Islet of Langerhans (tissue), 1 donor: Measurements from ENCODE around the gene GPR155.
"Not testable (repeated sequence)": the region's sequence is repeated elsewhere in the genome, so short reads cannot be mapped to it uniquely, and the experiment has no call there.

Experiments
- FAIRE-seq: peaks from one replicate; lab custom pipeline; 2011; peaks lifted over from hg19 to GRCh38; lab: Jason Lieb, UNC

Gene GPR155

DNA sequence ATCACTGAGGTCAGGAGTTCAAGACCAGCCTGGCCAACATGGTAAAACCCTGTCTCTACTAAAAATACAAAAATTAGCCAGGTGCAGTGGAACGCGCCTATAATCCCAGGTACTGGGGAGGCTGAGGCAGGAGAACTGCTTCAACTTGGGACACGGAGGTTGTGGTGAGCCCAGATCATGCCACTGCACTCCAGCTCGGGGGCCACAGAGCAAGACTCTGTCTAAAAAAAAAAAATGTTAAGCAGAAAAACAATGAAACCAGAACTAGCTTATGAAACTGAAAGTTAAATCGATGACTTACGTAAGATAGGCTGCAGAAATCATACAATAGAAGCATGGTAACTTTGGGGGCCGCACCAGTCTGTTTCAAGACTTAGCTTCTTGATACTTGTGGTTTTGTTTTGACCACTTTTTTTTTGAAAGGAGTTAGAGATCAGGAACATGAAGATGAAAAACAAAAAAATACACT is 6.2 kb upstream of the GPR155 start:
- FAIRE-seq = no peak

DNA sequence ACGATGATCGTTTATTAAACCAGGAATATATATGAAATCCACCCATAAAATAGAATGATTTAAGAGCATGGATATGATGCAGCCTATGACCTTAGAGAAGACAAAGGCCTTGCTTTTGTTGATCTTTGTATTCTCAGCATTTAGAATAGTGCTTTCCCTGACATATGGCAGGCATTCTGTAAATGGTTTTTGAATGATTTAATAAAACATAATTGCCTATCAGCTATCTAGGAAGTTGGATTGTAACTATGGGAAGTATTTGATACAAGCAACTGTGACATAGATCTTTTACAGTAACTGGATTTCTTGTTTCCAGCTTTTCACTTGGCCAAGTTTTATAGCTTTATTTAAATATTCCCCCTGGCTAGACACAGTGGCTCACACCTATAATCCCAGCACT is 5.1 kb upstream of the GPR155 start:
- no peak for FAIRE-seq

DNA sequence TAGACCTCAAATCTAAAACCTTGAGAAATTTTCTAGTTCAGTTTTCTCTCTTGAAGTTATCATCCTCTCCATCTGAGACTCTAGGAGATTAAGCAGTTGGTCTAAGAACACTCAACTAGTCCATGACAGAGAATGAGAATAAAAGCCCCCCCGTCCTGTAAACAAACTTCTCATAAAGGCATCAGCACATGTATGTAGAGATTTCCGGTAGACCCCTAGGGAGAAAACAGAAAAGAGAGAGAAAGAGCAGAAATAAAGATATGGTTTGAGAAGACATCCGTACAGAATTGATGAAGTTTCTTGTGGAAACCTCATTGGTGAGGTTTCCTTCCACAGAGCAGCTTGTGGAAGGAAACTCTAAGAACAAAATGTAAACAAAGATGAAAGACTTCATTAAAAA is 3.2 kb upstream of the GPR155 start:
- no peak for FAIRE-seq

DNA sequence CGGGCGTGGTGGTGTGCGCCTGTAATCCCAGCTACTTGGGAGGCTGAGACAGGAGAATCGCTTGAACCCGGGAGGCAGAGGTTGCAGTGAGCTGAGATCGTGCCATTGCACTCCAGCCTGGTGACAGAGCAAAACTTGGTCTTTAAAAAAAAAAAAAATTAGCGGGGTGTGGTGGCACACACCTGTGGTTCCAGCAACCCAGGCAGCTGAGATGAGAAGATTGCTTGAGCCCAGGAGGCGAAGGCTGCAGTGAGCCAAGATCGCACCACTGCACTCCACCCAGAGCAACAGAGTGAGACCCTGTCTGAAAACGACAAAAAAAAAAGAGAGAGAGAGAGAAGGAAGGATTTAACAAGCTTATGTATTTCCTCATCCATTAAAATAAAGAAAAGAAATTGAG is 2.7 kb upstream of the GPR155 start:
- not testable (repeated sequence) for FAIRE-seq

DNA sequence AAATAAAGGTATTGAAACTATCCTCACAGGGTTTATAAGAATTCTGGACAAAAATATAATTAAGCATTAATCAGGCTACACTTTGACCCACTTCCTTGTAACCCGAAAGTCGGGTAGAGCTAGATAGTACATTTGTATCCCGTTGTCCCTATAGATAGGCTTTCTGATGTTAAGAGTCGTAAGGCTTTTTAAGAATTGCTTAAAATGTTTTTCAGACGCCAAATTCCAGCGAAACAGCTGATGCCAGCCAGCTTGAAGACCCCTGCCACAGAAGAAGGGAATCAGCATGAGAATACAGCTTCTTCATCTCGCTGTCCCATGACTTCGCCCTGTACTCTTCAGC is 962 bp upstream of the GPR155 start:
- no peak for FAIRE-seq

DNA sequence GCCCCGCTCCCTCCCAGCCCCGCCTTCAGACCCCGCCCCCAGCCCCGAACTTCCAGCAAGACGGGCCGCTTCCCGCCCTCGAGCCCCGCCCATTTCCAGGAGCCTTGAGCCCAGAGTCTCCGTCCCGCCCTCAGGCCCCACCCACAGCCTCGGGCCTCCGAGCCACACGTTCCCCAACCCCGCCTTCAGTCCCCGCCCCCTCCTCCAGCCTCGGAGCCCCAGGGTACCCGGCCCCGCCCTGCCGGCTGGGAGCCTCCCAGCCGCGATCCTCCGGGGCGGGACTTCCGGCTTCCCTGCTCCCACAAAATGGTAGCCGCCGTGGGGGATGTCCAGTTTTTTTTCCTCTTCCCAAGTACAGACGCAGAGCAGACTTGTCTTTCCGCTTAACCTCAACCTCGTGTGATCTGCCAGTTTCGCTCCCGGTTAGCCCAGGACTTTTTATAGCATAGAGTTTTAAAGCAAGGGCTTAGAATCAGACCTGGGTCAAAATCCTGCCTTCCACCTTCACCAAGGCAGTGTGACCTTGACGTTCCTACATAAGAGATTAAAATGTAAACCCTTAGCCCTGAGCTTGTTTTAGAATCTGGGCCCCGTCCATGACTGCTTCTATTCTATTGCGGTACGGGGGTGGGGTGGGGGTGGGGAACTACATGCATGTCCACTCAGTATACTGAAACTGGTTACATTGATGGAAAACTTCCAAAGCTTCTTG is 435 bp upstream of the GPR155 start:
- no peak for FAIRE-seq

DNA sequence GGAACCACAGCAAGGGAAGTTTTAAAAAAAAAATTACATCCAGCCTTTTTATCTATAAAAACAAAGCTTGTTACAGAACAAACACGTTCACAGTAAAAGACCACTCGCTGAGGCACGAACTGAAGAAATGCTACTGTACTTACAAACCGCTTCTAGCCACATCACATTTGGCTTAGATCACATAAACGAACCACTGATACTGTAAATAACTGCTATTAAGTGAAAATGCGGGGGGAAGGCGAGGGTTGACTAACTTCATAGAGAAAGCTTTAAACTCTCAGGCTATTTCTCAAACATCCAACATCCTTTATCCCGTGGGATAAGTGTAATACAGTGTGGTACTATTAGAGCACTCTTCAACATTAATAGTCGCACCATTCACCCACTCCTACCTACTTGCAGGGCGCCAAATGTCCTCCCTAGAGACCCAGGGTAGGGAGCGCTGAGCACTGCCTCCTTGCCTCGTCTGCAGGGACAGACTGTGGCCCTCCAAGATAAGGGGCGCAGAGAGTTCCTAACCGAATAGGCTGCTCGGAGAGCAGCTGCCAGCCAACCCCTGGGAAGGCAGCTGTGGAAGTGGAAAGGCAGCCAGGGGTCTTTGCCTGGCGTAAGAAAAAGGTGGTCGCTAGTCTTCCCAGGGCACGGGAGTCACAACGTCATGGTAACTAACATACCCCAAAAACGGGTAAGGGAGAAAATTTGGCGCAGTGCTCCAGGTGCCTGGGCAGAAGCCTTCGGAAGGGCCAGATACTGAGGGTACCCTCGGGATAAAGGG is 854 bp downstream of the GPR155 start:
- FAIRE-seq = no peak

DNA sequence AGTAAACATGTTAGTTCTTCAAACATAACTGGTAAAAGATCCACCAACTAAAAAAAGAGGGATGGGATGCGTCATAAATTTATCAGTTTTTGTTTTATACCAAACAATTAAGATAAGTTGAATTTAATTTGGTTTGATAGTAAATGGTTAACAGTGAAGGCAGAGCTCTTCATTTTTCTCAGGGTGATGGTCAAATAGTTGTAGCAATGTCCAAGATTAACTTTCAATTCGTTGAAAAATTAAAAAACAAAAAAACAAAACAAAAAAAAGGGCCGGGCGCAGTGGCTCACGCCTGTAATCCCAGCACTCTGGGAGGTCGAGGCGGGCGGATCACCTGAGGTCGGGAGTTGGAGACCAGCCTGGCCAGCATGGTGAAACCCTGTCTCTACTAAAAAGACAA is 1.8 kb downstream of the GPR155 start:
- not testable (repeated sequence) for FAIRE-seq

DNA sequence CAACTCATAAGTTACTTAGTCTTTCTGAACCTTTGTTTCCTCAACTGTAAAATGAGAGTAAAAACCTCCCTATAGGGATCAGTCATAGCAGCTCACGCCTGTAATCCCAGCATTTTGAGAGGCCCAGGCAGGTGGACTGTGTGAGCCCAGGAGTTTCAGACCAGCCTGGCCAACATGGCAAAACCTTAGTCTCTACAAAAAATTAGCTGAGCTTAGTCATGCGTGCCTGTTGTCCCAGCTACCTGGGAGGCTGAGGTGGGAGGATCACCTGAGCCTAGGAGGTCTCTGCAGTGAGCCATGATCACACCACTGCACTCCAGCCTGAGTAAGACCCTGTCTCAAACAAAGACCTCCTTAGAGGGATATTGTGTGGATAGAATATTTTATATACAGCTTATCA is 2.3 kb downstream of the GPR155 start:
- FAIRE-seq = no peak

DNA sequence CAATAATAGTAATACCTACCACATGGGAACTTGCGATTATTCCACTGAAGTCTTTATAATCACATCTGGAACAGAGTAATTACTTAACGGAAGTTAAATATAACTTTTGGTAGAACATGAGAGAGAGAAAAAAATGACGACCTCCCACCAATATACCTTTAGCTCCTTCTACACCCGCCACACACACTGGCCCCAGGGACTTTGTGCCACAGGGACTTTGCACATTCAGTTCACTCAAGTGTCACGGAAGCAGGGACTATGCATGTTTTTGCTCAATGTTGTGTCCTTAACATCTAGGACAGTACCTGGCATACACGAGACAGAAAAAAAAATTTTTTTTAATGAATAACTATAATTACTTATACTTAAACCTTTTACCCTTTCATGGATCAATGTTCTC is 4.0 kb downstream of the GPR155 start:
- FAIRE-seq = no peak

DNA sequence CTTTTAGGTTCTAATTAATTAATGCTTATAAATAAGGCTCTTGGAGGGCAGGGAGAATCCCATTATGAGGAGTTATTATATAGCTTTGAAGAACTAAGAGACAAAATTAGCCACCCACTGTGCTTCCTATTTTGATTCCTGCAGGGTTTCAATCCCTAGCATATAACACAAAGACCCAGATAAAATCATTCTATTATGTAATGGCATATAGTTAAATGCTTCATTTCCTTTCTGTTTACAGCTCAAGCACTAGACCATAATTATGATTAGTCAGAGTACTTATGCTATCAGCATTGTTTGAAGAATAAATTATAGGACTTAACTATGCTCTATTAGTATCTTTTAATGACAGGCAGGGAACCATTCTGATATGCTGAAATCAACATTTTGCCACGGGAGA is 9.1 kb downstream of the GPR155 start:
- FAIRE-seq = peak; percentile 95

DNA sequence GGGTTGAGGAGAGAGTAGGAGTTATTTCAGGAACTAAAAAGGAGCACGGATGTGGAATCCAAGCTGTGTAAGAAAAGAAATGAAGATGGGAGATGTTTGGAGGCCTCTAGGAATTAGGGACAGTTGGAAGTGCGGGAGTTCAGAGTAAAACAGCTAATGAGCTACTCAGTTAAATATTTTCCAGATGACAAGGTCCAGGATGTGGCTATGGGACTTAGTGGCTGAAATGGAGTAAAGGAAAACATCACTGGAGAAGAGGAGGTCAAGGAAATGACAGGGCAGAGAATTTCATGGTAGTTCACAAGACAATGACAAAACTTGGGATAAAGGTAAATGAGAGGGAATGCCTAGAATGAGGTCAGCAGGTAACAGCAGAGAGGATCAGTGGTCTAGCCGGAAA is 13.0 kb downstream of the GPR155 start:
- FAIRE-seq = no peak

DNA sequence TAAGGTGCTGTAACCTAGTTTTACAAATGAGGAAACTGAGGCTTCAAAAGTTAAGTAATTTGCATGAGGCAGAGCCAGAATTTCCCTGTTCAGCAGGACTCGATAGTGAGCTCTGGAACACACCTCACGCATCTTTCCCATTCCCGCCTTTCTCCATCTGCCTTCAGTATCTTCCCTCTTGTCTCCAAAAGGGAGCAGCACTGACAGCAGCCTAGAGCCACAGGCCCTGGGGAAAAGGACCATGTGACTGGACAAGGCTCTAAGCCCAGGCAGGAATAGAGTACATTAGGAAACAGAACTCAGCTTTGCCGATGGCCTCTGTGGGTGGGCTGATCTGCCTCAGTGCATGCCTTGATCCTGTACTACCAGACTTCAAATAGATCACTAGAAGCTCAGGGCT is 21.5 kb downstream of the GPR155 start:
- FAIRE-seq = no peak

DNA sequence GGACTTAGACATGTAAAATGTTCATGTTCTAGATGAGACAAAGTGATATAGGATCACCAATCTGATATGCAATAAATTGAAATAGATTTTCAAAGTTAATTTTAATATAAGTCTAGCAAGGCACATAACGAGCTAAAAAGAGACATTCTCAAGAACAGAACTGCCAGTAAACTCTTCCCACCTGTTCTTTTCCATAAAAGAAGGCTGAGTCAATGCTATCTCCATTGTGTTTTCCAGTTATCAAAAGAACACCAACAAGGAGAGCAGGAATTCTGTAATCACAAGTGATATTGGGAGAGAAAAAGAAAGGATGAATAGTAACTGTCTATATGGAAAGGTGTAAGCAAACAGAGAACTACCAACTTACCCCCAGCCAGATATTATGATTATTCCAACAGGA is 25.6 kb downstream of the GPR155 start:
- no peak for FAIRE-seq

DNA sequence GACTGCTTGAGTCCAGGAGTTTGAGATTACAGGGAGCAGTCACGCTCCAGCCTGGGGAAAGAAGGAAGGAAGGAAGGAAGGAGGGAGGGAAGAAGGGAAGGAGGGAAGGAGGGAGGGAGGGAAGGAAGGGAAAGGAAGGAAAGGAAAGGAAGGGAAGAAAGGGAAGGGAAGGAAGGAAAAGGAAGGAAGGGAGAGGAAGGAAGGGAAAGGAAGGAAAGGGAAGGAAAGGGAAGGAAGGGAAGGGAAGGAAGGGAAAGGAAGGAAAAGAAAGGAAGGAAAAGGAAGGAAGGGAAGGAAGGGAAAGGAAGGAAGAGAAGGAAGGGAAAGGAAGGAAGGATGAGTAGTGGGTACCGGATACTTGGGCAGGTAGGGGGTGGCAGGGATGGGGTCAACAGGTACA is 32.3 kb downstream of the GPR155 start:
- FAIRE-seq = no peak

DNA sequence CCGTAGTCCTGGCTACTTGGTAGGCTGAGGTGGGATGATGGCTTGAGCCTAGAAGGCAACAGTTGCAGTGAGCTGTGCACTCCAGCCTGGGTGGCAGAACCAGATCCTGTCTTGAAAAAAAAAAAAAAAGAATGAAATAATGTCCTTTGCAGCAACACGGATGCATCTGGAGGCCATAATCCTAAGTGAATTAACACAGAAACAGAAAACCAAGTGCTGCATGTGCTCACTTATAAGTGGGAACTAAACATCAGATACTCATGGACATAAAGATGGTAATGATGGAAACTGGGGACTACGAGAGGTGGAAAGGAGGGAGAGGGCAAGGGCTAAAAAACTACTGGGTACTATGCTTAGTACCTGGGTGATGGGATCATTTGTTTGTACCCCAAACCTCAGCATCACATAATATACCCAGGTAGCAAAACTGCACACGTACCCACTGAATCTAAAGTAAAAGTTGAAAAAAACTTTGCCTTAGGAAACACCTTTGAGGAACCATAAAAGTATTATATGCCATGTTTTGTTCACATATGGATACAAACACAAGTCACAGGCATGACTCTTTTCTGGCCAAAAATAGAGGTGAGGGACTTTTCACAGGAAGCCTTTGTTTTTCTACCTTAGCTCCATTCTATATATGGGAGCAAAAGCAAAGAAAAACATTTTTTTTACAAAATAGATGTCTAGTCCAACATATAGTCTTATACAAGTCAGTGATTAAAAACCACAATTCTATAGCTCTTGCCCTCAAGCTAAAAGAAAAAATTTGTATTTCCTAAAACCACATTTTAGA is 36.6 kb downstream of the GPR155 start:
- FAIRE-seq = no peak

DNA sequence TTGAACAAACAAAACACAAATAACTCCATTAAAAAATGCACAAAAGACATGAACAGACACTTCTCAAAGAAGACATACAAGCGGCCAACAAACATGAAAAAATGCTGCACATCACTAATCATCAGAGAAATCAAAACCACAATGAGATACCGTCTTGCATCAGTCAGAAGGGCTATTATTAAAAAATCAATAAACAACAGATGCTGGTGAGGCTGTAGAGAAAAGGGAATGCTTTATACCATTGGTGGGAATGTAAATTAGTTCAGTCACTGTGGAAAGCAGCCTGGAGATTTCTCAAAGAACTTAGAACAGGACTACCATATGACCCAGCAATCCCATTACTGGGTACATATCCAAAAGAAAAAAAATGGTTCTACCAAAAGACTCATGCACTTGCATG is 37.8 kb downstream of the GPR155 start:
- FAIRE-seq = no peak

DNA sequence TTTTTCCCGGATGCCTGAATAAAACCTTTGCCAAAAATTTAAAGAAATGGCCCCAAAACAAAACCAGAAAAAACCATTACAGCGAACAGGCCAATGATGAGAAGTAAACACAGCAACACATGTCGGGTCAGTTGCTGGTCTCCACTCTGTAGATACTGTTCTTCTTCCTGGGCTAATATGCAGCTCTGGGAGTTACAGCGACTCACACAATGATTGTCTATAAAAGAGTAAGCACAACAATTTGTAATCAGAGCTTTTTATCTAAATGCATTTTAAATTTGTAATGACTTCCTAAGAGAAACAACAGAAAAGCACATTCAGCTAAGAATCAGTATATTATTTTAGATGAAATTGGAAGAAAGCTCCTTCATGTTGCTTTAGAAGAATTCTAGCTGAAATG is 40.3 kb downstream of the GPR155 start:
- FAIRE-seq = no peak

DNA sequence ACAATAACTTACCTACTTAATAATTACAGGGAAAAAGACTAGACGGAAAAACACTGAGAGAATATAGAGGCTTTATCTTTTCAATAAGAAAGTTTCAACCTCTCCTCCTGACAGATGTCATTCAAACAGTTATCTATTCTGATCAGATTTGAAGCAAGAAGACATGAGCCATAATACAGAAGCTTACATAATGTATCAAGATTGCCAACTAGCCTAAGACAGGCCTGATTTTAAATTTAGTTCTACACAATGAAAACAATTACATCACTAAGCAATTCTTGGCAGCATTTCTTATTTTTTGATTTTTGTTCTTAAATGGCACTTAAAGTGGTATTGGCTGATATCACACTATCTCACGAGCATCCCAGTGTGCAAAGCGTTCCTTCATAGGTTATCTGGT is 41.6 kb downstream of the GPR155 start:
- FAIRE-seq = no peak

DNA sequence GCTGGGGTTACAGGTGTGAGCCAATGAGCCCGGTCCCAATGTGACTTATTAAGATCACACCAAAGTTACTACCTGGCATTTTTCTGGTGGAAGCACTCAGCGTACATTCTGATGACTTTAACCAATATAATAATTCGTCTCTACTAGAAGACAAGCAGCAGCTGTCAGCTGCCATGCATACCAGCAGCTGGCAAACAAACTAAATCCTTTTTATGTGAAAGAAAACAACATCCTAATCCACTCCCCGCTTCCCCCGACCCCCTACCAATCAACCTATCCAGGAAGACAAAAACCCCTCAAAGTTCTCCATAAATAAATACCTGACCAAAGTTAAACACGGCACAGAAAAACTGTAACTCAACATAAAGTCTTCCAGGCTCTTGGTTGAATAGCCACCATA is 42.1 kb downstream of the GPR155 start:
- FAIRE-seq = no peak

DNA sequence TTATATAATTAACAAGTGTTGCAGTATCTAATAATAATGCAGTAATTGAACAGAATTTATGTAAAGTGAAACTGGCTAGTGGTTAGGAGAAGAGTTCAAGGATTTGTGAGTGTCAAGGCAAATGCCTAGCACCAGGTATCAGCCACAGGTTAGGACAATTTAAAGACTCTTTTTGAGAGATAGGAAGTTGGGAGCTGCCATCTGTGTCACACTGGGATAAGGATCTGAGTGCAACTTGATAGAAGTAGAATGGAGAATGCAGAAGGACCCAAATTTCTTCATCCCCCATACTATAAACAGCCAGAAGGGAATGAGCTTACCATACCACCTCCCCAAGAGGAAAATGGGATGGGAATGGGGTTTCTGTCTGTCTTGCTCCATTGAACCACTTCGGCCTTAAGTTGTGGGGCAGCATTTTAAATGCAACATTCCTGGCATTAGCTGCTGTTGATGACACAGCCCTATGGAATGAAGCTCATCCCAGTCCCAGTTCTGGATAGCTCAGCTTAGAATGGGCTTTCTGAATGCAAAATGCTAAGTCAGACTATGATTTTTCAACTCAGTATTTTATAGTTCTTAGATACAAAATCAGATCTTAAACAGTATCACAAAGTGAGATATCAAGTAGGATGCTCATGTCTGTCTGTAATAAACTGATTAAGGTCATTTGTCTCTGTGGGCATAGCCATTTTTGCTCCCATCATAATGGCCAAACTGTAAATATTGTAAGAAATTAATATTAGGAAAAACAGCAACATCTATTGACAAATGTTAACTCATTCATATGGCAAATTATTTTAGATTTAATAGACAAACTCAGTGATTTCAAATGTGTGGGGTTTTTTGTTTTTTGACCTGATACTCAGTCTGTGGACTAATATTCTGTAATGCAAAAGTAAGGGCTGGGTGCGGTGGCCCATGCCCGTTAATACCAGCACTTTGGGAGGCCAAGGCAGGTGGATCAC is 44.0 kb downstream of the GPR155 start:
- FAIRE-seq = no peak

DNA sequence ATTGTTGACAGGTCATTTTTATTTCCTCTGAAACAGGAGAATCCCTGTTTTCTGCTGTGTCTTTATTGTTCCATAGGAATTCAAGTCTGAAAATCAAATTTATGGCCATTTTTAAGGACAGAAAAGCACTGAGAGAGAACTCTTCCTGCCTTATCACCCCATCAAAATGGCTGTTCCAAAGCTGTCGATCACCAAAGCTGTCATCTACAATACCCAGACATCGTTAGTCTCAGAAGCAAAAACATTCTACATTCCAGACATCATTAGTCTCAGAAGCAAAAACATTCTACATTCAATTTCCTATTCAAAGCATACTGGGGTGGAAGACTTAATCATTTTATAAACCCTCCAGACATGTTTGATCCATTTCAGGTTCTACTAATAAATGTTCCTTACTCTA is 46.9 kb downstream of the GPR155 start:
- FAIRE-seq = no peak
